ENCODE measurements around the gene LYSMD2.

The LYSMD2 gene

DNA sequence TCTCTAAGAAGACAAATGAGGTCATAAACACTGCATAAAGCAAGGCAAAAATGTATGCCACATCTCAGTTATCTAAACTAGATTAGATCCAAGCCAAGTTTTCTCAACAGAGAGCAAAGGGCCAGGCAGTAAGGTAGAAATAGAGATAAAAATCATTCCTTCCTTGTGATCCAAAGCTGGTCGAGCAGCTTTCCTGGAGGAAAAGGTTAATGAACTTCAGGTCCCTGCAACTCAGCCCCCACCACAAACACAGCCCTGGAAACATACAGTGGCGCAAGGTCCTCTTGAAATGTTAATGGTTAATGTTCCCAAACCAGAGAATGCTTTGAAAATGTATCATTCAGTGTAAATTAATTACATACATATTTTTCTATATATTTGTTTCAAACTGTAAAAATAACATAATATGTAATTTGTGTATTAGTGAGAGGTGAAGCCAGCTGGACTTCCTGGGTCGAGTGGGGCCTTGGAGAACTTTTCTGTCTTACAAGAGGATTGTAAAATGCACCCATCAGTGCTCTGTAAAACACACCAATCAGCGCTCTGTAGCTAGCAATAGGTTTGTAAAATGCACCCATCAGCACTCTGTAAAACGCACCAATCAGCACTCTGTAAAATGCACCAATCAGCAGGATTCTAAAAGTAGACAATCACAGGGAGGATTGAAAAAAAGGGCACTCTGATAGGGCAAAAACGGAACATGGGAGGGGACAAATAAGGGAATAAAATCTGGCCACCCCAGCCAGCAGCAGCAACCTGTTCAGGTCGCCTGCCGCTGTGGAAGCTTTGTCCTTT lies 17.1 kb downstream of the LYSMD2 start:
- DNase-seq (ENCODE audit: low read depth in 3 of 3): no peak

DNA sequence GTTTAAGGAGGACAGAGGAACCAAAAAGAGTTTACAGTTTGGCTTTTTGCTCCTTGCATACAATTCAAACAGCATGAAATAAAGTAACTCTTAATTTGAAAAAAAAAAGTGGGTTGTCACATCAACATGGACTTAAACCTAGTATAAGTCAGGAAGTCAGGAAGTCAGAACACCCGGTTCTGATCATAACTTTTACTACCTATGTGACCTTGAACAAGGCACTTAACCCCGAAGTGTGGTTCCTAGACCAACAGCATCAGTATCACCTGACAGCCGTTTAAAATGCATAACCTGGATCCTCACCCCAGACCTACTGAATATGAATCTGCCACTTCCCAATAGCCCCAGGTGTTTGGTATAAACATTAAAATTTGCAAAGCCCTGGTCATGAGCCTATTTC lies 18.7 kb downstream of the LYSMD2 start:
- no peak for DNase-seq (ENCODE audit: low read depth in 3 of 3)

DNA sequence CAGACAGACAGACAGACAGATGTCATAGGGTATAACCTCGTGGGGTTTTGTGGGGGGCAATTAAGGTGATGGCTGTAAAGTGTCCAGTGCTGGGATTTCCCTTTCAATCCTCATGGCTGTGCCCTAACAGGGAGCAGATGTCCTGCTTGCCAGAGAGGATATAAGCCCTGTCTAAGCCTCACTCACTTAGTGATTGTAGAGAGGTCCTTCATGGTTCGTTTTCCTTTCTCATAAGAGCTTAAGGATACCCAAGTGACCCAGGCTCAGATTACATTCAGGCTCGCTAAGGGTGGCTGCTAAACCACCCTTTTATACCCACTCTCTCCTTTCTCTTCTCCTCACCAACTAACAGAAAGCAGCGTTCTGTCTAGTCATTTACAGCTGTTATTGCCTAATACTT lies 19.2 kb downstream of the LYSMD2 start:
- no peak for DNase-seq (ENCODE audit: low read depth in 3 of 3)

DNA sequence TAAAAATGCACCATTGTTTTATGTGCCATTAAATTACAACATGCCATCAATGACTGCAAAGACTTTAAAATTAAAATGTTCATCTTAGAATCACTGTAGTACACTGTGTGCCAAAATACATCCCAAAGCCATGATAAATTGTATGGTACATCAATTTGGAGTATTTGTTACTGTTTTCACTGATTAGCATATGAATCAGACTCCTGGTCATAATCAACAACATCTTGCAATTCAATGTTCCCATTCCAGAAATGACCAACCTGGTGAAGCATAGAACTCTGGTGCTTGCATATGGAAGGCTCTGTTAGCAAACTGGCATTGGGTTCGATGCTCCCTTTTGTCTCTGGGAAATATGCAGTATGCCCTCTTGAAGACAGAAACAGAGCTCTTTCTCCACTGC lies 22.5 kb downstream of the LYSMD2 start:
- no peak for DNase-seq (ENCODE audit: low read depth in 3 of 3)

DNA sequence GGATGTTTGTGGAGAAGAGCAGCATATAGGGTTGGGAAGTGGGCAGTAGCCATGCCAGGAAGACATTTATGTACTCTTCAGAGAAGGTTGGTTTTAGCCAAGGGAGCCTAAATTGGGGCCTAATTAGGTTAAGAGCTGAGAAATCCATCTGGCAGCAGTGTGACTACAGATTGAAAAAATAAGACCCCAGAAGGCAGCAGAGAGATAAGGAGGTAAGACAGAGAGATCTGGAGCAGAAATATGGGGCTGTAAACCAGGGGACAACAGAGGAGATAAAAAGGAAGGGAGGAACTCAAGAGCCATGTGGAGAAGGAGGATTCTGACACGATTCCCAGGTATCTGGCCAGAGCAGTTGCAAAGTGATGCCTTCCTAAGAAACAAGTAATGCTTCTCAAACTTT lies 23.3 kb downstream of the LYSMD2 start:
- DNase-seq (ENCODE audit: low read depth in 3 of 3): no peak

DNA sequence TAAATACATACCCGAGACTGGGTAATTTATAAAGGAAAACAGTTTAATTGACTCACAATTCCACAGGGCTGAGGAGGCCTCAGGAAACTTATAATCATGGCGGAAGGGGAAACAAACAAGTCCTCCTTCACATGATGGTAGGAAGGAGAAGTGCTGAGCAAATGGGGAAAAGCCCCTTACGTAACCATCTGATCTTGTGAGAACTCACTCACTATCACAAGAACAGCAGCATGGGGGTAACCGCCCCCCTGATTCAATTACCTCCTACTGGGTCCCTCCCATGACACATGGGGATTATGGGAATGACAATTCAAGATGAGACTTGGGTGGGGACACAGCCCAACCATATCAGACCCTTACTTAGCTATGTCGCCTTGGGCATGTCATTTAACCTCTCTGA lies 28.4 kb downstream of the LYSMD2 start:
- DNase-seq (ENCODE audit: low read depth in 3 of 3): no peak

DNA sequence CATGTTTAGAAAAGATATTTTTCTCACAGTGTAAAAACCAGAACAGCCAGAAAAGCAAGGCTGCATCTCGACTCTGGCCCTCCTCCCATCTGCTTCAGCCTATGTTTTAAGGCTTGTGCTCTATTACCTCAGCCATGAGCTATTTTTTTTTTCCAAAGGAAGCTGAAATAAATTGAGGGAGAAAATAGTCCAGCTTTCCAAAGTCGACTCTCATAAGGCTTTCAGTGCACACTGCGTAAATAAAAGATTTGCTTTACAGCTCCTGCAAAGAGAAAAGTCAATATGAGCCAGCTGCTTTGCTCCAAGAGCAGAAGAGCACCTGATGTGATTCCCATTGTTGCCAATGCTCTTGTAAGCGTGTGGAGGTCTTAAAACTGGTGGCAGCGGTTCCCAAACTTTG lies 29.4 kb downstream of the LYSMD2 start:
- no peak for DNase-seq (ENCODE audit: low read depth in 3 of 3)

DNA sequence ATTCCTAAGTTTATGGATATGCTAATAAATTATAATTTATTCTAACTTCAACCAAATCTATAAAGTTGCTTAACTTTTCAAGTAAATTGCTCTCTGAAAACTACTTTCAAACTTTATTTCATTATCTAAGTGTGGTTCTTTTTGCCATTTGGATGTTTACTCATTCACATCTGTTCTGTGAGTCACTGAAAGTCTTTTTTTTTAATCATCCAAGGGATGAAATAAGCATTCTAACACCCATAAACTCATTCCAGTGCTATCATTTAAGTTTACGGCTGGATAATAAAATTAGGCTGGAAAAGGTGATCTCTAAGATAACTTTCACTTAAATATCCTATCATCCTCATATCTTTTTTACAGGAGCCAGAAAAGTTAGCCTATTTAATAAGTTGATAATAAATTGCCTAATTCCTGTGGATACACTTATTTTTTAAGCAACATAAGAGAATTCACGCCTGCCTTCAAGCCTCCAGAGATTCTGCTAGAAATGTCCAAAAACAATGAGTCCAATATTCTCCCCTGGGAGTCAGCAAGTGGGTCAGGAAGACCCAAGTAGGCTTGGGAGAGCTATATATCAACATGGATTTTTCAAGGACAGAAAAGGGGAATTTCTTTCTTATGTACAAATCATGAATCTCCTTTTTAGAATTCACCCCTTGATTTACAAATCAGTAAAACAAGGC lies 30.4 kb downstream of the LYSMD2 start:
- DNase-seq (ENCODE audit: low read depth in 3 of 3): no peak

DNA sequence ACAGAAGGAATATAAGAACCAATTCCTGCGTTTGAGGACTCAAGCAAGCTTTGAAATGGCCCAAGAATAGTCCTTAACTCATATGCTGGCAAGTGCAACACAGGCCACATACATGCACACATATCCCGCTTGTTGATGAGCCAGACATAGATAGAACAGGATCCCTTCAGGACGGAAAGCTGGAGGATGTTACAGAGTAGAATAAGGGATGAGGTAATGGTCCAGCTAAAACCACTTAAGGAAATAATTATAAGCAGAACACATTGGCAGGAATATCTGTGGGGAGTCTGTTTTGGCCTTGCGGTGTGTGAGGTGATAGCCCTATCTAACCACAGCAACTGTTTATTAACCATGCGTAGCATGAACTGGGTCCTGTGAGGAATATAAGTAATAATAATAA lies 31.2 kb downstream of the LYSMD2 start:
- DNase-seq (ENCODE audit: low read depth in 3 of 3): no peak

DNA sequence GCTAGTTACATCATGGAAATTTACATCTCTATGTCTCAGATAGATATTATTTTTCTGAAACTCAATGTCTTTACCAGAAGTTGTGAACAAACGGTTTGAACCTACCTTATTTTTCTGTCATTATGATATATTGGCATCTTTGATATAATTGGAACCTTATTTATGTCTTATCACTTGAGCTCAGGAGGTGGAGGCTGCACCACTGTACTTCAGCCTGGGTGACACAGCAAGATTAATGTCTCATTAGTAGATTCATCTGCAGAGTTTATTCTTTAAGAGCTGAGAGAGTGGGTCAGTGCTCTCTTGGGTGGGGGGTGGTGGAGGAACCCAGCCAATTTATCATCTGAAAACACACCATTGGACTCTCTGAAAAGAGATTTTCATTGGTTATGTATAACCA lies 34.7 kb downstream of the LYSMD2 start:
- DNase-seq (ENCODE audit: low read depth in 3 of 3): no peak

DNA sequence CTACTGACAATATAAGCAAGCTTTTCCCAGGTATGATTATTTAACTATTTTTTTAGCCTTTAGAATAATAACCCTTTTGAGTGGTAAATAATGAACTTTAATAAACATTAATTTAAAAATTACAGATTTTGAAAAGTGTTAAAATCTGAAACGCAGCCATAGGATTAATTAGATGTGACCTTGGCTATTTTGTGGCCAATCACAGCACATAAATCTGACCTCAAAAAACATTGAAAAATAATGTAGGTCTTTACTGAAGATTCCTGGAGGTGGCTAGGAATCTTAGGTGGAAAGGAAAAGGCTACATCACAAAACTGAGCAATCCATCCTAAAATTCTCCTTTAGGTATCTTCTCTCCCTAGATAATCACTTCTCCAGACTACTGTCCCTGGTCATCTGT lies 38.1 kb downstream of the LYSMD2 start:
- no peak for DNase-seq (ENCODE audit: low read depth in 3 of 3)

DNA sequence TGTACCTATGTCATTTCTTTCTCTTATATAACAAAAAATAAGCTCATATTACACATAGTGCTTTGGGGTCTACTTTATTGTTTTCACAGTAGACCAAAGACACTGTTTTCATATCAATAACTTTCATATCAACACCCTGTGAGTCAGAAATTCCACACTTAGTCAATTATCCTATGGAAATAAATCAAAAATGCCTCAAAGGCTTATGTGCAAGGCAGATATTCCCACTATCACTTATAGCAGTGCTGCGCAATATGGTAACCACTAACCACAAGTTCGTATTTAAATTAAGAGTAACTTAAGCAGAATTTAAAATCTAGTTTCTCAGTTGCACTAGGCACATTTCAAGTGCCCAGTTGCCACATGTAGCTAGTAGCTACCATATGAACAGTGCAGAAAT lies 40.3 kb downstream of the LYSMD2 start:
- no peak for DNase-seq (ENCODE audit: low read depth in 3 of 3)

DNA sequence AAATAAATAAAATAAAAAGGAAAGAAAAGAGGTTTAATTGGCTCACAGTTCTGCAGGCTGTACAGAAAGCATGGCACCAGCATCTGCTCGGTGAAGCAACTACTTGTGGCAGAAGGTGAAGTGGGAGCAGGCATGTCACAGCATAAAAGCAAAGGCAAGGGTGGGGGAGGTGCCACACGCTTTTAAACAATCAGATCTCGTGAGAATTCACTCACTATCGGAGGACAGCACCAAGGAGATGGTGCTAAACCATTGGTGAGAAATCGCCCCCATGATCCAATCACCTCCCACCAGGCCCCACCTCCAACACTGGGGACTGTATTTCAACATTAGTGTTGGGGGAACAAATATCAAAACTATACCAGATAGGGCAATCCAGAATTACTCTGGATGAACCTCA lies 40.9 kb downstream of the LYSMD2 start:
- no peak for DNase-seq (ENCODE audit: low read depth in 3 of 3)

DNA sequence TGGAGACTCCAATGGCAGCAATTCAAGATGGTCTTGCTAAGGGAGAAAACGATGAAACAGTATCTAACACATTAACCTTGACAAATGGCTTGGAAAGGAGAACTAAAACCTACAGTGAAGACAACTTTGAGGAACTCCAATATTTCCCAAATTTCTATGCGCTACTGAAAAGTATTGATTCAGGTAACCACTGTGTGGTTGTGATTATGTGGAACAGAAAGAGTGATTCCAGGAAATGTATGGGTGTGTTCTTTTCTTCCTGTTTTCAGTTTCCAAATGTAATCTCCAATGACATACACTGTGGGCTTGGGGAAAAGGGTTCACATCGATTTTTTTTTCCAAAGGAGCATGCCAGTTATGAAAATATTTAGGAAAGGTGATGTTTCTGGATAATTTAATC lies 45.3 kb downstream of the LYSMD2 start:
- no peak for DNase-seq (ENCODE audit: low read depth in 3 of 3)

DNA sequence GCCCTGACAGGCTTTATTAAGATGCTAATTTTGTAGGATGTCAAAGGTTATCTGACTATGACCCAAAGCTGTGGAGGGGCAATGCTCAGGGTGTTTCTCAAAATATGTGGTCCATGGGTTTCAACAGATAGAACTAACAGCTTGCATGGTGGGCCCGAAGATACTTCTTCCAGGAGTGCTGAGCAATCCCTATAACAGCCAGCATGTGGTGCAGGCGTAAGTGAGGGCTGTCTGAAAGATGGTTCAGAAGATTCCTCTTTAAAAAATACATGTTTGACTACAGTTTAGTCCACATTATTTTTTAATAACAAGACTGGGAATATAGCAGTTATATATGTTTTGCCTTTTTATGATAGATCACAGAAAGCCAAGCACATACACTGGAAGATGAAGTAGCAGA lies 48.6 kb downstream of the LYSMD2 start:
- no peak for DNase-seq (ENCODE audit: low read depth in 3 of 3)

DNA sequence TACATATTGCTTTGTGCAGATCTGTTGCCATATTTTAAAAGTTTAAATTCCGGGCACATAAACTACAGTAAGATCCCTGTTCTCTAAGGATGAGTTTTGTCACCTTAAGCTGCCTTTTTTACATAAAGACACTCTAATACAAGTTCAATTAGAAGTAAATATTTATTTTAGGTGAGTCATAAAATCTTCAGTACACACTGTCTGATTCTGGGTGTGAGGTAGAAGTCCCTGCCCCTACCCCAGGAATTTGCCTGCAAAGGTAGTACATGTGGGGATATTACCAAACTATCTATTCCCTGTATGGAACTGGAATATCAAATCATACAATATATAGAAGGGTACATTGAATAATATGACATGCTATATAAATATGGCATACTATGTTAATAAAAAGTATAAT lies 49.9 kb downstream of the LYSMD2 start:
- DNase-seq (ENCODE audit: low read depth in 3 of 3): no peak

DNA sequence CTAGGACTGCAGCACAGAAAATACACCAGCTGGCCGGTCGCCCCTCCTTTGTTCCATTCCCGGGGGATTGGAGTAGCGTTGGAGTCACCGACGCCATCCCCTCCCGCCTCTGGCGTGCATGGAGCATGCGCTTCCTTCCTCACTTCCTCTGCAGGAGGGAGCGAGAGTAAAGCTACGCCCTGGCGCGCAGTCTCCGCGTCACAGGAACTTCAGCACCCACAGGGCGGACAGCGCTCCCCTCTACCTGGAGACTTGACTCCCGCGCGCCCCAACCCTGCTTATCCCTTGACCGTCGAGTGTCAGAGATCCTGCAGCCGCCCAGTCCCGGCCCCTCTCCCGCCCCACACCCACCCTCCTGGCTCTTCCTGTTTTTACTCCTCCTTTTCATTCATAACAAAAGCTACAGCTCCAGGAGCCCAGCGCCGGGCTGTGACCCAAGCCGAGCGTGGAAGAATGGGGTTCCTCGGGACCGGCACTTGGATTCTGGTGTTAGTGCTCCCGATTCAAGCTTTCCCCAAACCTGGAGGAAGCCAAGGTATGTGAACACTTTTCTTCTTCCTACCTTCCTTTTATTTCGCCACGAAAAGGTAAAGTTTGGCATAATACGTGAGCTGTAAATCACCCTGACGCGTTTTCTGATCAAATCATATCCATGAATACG lies 56.0 kb downstream of the LYSMD2 start, which contains the start of gene SCG3:
SCG3 (plus strand) TSS at position 201 of the 661 bp plus-strand sequence; CDS start at position 454, 253 bp downstream.
- DNase-seq (ENCODE audit: low read depth in 3 of 3): peak; percentile 16 to 66 (median 30)

DNA sequence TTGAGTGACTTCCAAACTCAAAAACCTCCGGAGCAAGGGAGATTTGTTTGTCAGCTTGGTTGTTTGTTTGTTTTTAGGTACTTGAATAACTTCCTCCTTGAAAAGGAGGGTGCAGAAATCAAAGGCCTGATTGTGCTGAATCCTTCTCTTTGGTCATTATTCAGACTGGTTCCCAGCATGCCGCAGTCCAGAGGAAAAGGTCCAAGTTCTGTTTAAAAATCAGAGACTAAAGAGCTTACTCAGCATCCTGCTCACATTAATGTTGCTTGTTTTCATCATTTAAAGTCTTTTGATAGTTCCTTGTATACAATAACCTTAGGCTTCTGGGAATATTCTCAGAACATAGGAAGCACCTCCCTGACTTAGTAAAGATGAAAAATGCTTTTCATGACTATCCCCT lies 57.1 kb downstream of the LYSMD2 start:
- DNase-seq (ENCODE audit: low read depth in 3 of 3): no peak

DNA sequence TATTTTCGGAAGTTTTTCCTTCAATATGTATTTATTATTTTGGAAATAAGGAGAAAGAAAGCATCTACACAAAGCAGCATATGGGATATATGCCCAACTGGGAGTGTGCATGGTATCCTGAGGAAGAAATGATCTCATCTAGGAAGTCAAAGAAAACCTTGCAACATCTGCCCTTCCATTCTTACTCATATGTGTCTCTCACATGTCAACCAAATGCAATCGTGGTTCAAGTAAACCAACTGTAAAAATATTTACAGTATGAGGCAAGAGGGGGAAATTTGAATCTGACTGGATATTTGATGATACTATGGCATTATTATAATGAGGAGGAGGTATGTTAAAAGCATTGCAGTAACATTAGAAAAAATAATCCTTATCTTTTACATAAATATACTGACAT lies 59.4 kb downstream of the LYSMD2 start:
- no peak for DNase-seq (ENCODE audit: low read depth in 3 of 3)

DNA sequence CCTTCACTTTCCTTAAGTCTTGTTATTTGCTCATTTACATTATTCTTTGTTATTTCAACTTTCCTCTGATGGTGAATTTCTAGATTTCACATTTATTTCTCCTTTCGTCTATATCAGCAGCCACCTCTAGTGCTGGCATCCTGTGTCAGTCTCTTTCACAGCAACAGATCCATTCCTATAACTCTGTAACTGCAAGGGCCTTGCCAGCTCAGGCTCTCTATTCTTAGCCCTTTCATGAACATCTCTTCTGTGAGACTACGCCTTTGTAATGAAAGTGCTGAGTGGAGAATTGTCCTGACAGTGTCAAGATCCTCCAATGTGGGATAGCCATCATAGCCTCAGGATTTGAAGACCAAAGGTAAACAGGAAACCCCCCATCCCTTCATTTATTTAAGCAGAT lies 60.0 kb downstream of the LYSMD2 start:
- no peak for DNase-seq (ENCODE audit: low read depth in 3 of 3)

DNA sequence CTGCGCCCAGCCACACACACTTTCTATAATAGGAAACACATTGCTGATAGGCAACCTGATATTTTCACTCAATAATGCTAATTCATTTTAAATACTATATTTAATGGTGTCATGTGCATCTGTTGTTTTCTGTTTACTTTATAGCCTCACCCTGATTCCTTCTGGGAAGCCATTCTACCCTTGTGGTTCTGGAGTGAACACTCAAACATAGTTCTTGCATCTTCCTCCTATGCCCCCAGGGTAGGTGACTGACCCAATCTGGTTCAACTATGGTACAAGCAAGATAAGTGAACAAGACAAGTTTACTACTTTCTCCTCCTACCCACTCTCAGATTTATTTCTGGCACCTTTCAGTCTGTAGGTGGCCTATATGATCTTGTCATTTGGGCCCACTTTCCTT lies 60.4 kb downstream of the LYSMD2 start:
- no peak for DNase-seq (ENCODE audit: low read depth in 3 of 3)

DNA sequence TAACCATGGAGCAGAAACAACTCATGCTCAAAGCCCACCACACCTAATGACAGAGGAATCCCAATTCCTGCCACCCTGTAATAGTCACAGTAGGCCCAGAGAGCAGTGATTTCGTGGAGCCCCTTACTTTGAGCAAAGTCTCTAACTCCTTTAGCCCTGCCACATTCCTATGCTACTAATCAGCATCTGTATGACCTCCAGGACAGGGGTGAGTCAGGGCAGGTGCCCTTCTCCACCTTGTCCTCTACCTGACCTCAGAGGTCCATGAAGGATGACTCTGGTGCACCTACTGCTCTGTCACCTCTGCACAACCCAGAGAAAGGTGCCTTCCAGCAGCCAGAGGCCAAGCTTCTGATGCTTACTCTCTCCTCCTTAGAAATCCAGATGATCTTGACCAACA lies 62.2 kb downstream of the LYSMD2 start:
- DNase-seq (ENCODE audit: low read depth in 3 of 3): no peak

Data from stimulated activated CD4-positive, alpha-beta T cell treated with anti-CD3 and anti-CD28 coated beads, TNF-alpha, amount 100 ng/mL, for 24 hours (primary cell).